HG02759 (cell line): ENCODE data around the gene RHO.
"Not testable (repeated sequence)": the region's sequence is repeated elsewhere in the genome, so short reads cannot be mapped to it uniquely, and the experiment has no call there.

Experiments
- ATAC-seq: cut with Tn5 transposase; IDR thresholded peaks from one replicate; pipeline ENCODE4 v1.9.1; 2021; ENCODE audit warnings: mild to moderate bottlenecking, moderate library complexity; ENCODE audit not compliant: unreplicated experiment

The RHO gene

GRCh38 chr3:129499604-129500333 is 28.7 kb upstream of the RHO start:
- ATAC-seq: not testable (repeated sequence)

DNA sequence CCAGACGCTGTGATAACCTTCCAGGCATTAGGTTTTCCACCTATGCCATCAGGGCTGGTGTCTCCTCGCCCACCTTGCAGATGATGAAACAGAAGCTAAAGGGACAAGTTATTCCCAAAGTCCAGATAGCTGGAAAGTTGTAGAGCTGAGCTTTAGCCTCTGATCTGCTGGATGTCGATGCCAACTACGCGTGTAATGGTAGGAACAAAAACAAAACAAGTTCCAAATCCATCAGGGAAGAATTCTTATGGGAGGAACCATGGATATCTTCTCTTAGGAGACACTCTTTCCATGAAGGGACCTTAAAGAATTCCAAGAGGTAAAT is 28.1 kb upstream of the RHO start:
- ATAC-seq: no peak

GRCh38 chr3:129501630-129502029 is 26.8 kb upstream of the RHO start:
- no peak for ATAC-seq

GRCh38 chr3:129502641-129503408 is 25.6 kb upstream of the RHO start:
- no peak for ATAC-seq

GRCh38 chr3:129503471-129504291 is 24.8 kb upstream of the RHO start:
- no peak for ATAC-seq

DNA sequence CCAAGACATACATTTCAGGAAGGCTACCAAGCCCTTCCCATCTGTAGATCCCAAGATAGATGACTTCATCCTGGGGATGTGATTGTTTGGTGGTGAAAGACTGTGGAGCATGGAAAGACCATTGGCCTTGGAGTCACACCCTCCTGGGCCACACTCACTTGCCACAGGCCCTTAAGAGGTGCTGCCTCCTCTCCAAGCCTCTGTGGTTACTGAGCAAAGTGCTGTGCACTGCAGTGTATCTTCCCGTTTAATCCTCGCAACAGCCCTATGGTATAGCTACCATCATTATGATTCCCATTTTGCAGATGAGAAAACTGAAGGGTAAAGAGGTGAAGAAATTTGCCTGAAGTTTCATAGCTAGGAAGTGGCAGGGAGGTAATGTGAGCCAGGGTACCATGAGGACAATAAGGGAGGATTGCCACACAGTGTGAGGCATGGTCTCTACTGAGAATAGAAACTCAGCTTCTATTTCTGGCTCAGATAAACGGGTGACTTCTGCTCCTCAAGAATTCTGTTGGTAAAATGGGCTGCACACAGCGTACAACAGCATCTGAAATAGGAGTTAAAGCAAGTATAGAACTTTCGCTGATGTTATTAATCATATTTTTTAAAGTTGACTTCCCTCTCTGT is 23.9 kb upstream of the RHO start:
- ATAC-seq: no peak

DNA sequence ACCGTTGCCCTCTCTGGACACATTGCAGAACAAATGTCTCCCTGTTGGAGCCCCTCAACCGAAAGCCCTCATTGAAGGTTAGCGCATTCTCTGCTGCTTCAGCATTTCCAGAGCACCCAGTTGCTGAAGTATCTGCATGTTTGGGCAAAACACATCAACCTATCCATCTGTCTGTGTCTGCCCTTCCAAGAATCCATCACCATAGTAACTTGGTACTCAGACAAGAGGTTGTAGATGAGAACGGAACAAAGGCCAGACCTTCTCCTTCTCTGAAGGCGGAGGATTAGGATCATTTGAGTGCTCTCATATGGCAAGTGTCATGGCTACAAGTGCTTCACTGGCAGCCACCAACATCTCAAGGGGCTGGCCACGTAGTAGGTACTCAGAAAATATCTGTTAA is 23.1 kb upstream of the RHO start:
- no peak for ATAC-seq

DNA sequence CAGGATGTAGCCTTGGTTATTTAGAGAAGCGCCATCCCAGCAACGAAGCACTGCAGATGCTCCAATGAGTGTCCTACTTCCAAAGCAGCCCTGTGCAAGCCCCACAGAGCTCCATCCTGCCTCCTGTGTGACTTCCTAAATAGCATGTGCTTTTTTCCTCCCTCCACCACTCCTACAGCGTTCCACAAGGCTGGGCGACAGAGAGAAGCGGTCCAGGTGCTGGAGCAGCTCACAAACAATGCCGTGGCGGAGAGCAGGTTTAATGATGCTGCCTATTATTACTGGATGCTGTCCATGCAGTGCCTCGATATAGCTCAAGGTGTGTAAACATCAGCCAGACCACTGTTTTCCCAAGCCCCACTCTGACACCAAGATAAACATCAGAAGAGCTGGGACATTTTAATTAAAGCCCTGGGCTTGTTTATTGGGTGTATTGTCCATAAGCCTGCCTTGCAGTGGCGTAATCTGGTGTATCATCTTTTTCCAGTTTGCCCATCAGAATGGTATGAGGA is 22.2 kb upstream of the RHO start:
- no peak for ATAC-seq

DNA sequence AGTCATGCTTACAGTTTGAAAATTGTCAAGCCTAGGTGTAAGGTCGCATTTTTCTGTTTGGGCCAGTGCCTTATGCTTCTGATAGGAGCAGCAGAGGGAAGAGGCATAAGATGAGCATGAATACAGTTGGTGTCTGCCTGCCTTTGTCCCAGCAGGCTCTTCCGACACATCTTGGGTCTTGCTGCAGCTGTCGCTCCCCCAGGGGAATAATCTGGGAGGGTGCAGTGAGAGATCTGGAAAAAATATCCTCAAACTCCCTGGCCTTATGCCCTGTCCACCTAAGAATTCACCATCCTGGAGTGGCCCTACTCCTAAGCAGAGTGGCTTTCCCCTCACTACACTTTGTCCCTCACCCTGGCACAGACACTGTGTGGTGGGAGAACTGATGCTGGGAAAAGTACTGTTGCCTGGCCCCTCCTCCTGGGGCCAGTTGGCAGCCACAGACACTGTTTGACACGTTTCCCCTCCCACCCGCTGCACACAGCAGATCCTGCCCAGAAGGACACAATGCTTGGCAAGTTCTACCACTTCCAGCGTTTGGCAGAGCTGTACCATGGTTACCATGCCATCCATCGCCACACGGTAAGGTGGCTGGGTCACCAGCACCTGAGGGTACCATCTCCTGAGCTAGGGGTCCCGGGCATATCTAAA is 21.1 kb upstream of the RHO start:
- no peak for ATAC-seq

- ATAC-seq: no peak
These were observed 15.8 kb upstream of the RHO start for GRCh38 chr3:129512595-129512994.

DNA sequence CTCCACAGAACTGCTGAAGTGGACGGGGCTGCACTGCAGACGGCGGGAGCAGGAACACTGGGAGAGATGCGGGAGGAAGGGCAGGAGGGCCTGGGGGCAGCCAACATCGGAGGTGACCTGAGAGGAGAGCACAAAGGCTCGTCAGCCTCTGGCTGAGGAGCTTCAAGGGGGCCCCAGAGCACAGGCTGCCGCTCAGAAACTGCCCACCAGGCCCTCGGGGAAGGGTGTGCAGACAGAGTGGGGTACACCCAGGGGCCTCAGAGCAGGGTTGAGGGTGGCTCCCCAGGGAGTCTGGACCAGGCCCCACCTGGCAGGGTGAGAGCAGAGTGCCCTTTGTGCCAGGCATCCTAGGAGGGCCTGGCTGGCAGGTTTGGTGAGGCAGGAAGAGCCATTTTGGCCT is 14.7 kb upstream of the RHO start:
- ATAC-seq: no peak

- ATAC-seq: no peak
These were observed 14.3 kb upstream of the RHO start for GRCh38 chr3:129514110-129514509.

DNA sequence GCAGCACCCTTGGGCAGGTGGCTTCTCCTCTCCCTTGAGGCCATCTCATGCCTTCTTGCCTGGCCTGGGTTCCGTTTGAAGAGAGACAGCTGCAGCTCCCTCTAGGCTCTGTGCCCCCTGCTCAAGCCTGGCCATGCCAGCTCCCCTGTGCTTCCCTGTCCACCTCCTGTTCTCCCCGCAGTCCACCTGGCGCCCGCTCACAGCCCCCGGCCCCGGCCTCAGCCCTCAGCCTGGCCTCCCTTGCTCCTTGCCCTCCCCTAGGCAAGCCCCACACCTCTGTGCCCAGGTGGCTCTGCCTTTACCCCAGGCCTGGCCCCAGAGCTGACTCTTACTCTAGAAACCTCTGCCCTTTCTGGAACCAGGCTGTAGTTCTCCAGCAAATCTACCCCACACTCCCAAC is 13.9 kb upstream of the RHO start:
- no peak for ATAC-seq

GRCh38 chr3:129515108-129515820 is 13.2 kb upstream of the RHO start:
- not testable (repeated sequence) for ATAC-seq

GRCh38 chr3:129515821-129516432 is 12.5 kb upstream of the RHO start:
- not testable (repeated sequence) for ATAC-seq

GRCh38 chr3:129517516-129517915 is 10.9 kb upstream of the RHO start:
- ATAC-seq: no peak

- no peak for ATAC-seq
These were observed 10.3 kb upstream of the RHO start for GRCh38 chr3:129518038-129518561.

DNA sequence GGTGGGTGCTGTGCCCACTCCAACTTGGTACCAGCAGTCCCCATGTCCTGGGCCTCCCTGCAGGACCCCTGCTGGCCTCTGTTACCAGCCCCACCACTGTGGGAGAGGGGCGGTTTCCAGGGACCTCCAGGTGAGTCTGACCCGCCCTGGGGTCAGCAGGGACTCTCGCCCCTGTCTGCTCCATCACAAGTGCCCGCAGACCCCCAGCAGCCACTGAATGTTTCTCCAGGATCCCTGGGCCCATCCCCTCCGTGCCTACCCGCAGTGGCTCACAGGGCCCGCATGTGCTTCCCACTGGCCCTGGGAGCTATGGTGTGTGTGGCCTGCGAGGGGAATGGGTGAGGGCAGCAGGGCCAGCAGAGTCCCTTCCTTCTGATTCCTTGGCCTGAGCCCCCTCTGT is 9.9 kb upstream of the RHO start:
- ATAC-seq: no peak

- no peak for ATAC-seq
These were observed 9.0 kb upstream of the RHO start for GRCh38 chr3:129519449-129519848.
